Measurements from ENCODE around the gene ITGA1.

The ITGA1 gene

DNA sequence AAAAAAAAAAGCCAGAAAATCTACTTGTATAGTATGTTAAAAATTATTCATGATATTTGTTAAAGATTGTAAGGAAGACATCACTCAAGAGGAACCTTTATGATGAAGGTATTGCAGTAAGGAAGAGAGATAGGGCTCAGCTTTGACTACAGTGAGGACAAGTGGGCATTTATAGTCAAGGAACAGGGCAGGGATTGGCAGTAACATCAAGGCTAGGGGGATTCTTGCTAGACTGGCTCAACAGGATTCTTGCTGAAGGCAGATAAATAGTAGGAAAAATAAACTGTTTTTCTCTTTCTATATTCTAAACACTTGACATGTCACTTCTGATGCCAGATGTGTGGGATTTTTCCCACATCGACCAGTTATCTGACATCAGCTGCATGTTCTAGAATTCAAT is 96.7 kb downstream of the ITGA1 start:
- Histone ChIP-seq H3K27ac (ENCODE audit: low read depth, low read length) (no peak overlapping the region), H3K27me3 (ENCODE audit: control insufficient read depth, insufficient read depth, low read length) (no peaks in the 10 kb centered on the region)

DNA sequence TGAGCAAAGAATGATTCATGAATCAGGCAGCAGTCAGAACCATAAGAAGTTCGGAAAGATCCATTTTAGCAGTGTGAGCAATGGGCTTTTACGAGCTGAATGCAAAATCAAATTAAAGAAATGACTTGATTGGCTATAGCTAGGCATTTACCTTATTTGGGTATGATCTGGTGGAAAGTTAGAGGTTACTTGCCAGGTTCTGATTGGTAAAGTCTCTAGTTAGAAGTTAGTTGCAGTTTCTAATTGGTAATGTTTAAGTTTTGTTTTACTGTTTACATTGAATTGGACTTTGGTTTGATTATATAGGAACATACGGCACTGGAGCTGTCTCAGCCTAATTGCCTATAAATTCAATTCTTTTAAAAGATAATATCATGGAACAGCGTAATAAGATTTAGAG is 97.9 kb downstream of the ITGA1 start:
- Histone ChIP-seq H3K27ac (ENCODE audit: low read depth, low read length) (no peak overlapping the region), H3K9ac (ENCODE audit: low read length) (no peak overlapping the region), H3K9me3 (ENCODE audit: control insufficient read depth, insufficient read depth, low read depth, low read length) (no peaks in the 10 kb centered on the region), H3K4me1 (ENCODE audit: control insufficient read depth, insufficient read depth, low read length) (no peaks in the 10 kb centered on the region), H3K36me3 (ENCODE audit: control insufficient read depth, insufficient read depth, low read length) (no peaks in the 10 kb centered on the region), H3K27me3 (ENCODE audit: control insufficient read depth, insufficient read depth, low read length) (no peaks in the 10 kb centered on the region), H3K4me3 (ENCODE audit: low read depth, low read length) (no peak overlapping the region)

More for the DNA sequence above, 96.7 kb downstream of the ITGA1 start:
- no peaks in the 10 kb centered on the region for H3K36me3 ChIP-seq (ENCODE audit: control insufficient read depth, insufficient read depth, low read length)
- no peaks in the 10 kb centered on the region for H3K9me3 ChIP-seq (ENCODE audit: control insufficient read depth, insufficient read depth, low read depth, low read length)
- H3K4me1 ChIP-seq (ENCODE audit: control insufficient read depth, insufficient read depth, low read length), result no peaks in the 10 kb centered on the region
- no peak overlapping the region for H3K9ac ChIP-seq (ENCODE audit: low read length)
- H3K4me3 ChIP-seq (ENCODE audit: low read depth, low read length), result no peak overlapping the region

DNA sequence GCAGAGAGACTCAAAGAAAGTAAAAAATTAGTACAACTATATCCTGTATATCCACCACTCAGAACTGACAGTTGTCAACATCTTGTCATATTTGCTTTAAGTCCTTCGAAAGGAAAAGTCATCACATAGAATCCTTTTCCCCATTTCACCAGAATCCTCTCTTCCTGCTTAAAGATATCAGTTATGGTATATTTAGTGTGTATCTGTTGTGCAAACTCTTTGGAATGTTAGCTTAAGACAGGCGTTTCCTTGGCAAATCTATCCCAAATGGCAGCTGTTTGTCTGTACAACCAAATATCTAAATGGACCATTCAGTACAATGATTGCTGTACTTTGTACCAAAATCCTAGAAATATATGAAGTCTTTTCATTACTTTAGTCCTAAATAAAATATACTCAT is 98.5 kb downstream of the ITGA1 start:
- H3K9ac ChIP-seq (ENCODE audit: low read length), result no peak overlapping the region
- no peak overlapping the region for H3K27ac ChIP-seq (ENCODE audit: low read depth, low read length)
- no peaks in the 10 kb centered on the region for H3K36me3 ChIP-seq (ENCODE audit: control insufficient read depth, insufficient read depth, low read length)
- no peaks in the 10 kb centered on the region for H3K9me3 ChIP-seq (ENCODE audit: control insufficient read depth, insufficient read depth, low read depth, low read length)
- H3K4me3 ChIP-seq (ENCODE audit: low read depth, low read length), result no peak overlapping the region
- no peaks in the 10 kb centered on the region for H3K27me3 ChIP-seq (ENCODE audit: control insufficient read depth, insufficient read depth, low read length)
- no peaks in the 10 kb centered on the region for H3K4me1 ChIP-seq (ENCODE audit: control insufficient read depth, insufficient read depth, low read length)

DNA sequence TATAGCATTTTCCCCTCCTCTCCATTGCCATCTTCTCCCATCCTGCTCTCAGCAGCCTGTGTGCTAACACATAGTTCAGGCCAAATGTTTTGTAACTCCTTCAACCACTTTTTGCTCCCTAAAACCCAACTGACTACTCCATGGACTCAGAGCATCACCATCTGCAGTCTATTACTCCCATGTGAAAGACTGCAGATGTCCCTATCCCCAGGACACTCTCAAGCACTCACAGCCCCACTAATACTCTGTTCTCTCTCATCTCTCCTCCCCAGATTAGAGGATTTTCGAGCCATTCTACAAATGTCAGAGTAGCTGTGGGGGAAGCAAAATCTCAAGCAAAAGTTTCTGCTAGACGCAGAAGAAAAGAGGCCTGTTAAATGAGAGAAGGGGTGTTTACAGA is 99.3 kb downstream of the ITGA1 start:
- H3K27me3 ChIP-seq (ENCODE audit: control insufficient read depth, insufficient read depth, low read length), result no peaks in the 10 kb centered on the region
- H3K4me3 ChIP-seq (ENCODE audit: low read depth, low read length), result no peak overlapping the region
- H3K9me3 ChIP-seq (ENCODE audit: control insufficient read depth, insufficient read depth, low read depth, low read length), result no peaks in the 10 kb centered on the region
- H3K4me1 ChIP-seq (ENCODE audit: control insufficient read depth, insufficient read depth, low read length), result no peaks in the 10 kb centered on the region
- no peak overlapping the region for H3K27ac ChIP-seq (ENCODE audit: low read depth, low read length)
- H3K9ac ChIP-seq (ENCODE audit: low read length), result no peak overlapping the region
- no peaks in the 10 kb centered on the region for H3K36me3 ChIP-seq (ENCODE audit: control insufficient read depth, insufficient read depth, low read length)

DNA sequence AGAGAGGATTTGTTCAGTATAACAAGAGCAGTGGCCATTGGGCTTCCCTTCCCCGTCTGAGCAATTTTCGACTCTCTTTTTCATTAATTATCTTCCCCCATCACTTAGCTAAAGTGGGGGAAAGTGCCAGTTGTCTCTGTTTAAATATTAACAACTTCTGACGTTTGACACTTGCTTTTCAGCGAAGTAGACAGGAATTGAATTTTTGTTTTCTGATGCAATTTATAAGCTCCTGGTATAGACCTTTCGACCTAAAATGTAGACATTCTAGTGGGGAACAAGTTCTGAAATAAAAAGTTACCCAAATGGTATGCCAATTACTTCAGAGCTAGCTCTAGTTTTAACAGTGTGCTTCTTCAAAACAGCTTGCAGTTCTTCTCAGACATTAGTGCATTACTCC is 100.6 kb downstream of the ITGA1 start:
- Histone ChIP-seq H3K27ac (ENCODE audit: low read depth, low read length) (no peak overlapping the region), H3K4me3 (ENCODE audit: low read depth, low read length) (no peak overlapping the region)

DNA sequence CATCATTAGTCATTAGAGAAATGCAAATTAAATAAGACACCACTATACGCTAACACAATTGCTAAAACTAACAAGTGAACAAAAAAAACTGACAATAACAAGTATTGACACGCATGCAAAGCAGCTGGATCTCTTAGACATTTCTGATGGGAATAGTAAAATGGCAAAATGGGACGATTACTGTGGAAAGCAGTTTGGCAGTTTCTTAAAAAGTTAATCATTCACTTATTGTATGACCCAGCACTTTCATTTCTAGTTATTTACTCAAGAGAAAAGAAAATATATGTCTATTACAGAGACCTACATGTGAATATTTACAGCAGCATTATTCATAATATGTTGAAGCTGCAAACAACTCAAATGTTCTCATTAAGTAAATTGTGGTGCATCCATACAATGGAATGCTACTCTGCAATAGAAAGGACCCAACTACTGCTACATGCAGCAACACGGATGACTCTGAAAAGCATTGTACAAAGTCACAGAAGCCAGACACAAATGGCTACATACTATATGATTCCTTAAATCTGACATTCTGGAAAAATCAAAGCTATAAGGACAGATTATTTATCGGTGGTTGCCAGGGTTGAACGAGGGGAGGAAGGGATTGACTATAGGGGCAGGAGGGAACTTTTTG is 104.6 kb downstream of the ITGA1 start:
- Histone ChIP-seq H3K9me3 (ENCODE audit: control insufficient read depth, insufficient read depth, low read depth, low read length) (no peaks in the 10 kb centered on the region), H3K4me1 (ENCODE audit: control insufficient read depth, insufficient read depth, low read length) (no peaks in the 10 kb centered on the region), H3K9ac (ENCODE audit: low read length) (no peak overlapping the region), H3K36me3 (ENCODE audit: control insufficient read depth, insufficient read depth, low read length) (no peaks in the 10 kb centered on the region), H3K27ac (ENCODE audit: low read depth, low read length) (no peak overlapping the region), H3K27me3 (ENCODE audit: control insufficient read depth, insufficient read depth, low read length) (no peaks in the 10 kb centered on the region), H3K4me3 (ENCODE audit: low read depth, low read length) (no peak overlapping the region)

More for the DNA sequence above, 100.6 kb downstream of the ITGA1 start:
- Histone ChIP-seq H3K4me1 (ENCODE audit: control insufficient read depth, insufficient read depth, low read length) (no peaks in the 10 kb centered on the region), H3K36me3 (ENCODE audit: control insufficient read depth, insufficient read depth, low read length) (no peaks in the 10 kb centered on the region), H3K9ac (ENCODE audit: low read length) (no peak overlapping the region), H3K9me3 (ENCODE audit: control insufficient read depth, insufficient read depth, low read depth, low read length) (no peaks in the 10 kb centered on the region), H3K27me3 (ENCODE audit: control insufficient read depth, insufficient read depth, low read length) (no peaks in the 10 kb centered on the region)

DNA sequence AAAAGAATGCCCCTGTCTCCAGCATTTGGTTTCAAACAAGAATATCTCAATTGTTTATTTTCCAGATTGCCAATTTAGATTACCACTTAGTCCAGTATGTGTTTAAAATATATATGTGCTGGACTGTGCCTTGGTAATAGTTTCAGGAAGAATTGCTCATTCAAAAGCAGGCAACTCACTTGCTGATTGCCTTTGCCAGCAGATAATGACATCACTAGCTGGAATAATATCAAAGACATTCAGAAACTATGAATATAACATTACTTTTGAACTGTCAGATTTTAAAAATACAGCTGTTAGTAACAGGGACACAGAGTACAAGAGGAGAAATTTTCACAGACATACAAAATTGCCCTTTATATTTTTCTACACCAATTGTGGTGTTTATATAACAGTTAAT is 105.4 kb downstream of the ITGA1 start:
- Histone ChIP-seq H3K27me3 (ENCODE audit: control insufficient read depth, insufficient read depth, low read length) (no peaks in the 10 kb centered on the region), H3K27ac (ENCODE audit: low read depth, low read length) (no peak overlapping the region), H3K9ac (ENCODE audit: low read length) (no peak overlapping the region), H3K4me3 (ENCODE audit: low read depth, low read length) (no peak overlapping the region), H3K4me1 (ENCODE audit: control insufficient read depth, insufficient read depth, low read length) (no peaks in the 10 kb centered on the region), H3K9me3 (ENCODE audit: control insufficient read depth, insufficient read depth, low read depth, low read length) (no peaks in the 10 kb centered on the region), H3K36me3 (ENCODE audit: control insufficient read depth, insufficient read depth, low read length) (no peaks in the 10 kb centered on the region)

DNA sequence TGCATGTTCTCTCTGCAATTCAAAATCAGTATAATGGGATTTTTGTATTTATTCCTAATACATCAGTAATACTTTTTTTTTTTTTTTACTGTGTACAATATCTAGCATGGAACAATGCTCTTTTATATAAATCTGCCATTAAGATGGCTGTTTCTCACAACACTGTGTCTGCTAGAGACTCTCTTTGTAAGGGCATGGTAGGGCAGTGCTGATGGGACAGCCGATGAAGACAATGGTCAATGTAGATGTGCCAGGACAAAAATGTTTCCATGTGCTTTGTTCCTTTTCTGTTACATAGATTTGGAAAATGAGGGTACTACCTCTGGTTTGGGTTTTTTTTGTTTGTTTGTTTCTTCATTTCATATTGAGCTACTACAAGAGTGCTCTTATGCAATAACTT is 106.1 kb downstream of the ITGA1 start:
- Histone ChIP-seq H3K9me3 (ENCODE audit: control insufficient read depth, insufficient read depth, low read depth, low read length) (no peaks in the 10 kb centered on the region), H3K27ac (ENCODE audit: low read depth, low read length) (no peak overlapping the region), H3K9ac (ENCODE audit: low read length) (no peak overlapping the region), H3K36me3 (ENCODE audit: control insufficient read depth, insufficient read depth, low read length) (no peaks in the 10 kb centered on the region), H3K27me3 (ENCODE audit: control insufficient read depth, insufficient read depth, low read length) (no peaks in the 10 kb centered on the region), H3K4me3 (ENCODE audit: low read depth, low read length) (no peak overlapping the region), H3K4me1 (ENCODE audit: control insufficient read depth, insufficient read depth, low read length) (no peaks in the 10 kb centered on the region)

DNA sequence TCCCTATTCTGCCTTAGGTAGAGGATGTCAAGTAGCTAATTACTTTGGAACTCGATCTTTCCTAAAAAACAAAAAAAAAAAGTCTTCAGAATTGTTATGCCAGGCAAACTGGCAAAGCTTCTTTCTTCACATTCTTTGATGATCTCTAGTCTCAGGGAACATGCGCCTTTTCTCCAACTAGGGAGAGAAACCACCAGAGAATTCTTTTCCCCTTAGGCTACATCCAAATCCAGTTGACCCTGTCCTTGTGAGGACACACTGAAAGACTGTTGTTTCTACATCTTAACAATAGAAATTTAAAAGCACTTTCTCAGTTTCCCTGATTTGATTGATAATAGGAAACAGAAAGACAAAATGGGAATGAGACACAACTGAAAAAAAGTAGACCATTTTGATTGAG is 106.7 kb downstream of the ITGA1 start:
- H3K9ac ChIP-seq (ENCODE audit: low read length), result no peak overlapping the region
- no peaks in the 10 kb centered on the region for H3K4me1 ChIP-seq (ENCODE audit: control insufficient read depth, insufficient read depth, low read length)
- H3K9me3 ChIP-seq (ENCODE audit: control insufficient read depth, insufficient read depth, low read depth, low read length), result no peaks in the 10 kb centered on the region
- H3K27ac ChIP-seq (ENCODE audit: low read depth, low read length), result no peak overlapping the region
- H3K36me3 ChIP-seq (ENCODE audit: control insufficient read depth, insufficient read depth, low read length), result no peaks in the 10 kb centered on the region
- H3K27me3 ChIP-seq (ENCODE audit: control insufficient read depth, insufficient read depth, low read length), result no peaks in the 10 kb centered on the region
- no peak overlapping the region for H3K4me3 ChIP-seq (ENCODE audit: low read depth, low read length)

DNA sequence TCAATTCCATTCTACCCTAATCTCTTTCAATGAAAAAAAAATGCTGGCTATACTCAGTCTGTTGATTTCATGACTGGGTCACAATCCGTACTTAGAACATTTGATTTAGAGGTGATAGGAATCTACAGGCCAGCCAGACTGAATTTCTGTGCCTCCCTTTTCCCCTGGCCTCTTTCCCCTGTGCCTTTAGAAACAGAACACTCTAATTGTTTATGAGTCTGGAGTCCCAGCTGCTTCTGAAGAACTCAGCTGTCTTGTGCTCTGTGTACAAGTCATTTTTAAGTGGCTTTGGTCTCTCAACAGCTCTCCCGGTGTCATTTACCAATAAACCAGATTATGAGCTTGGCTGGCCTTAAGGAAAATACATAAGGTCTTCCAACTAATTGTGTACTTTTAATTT is 107.4 kb downstream of the ITGA1 start:
- H3K4me3 ChIP-seq (ENCODE audit: low read depth, low read length), result no peak overlapping the region
- H3K9ac ChIP-seq (ENCODE audit: low read length), result no peak overlapping the region
- H3K4me1 ChIP-seq (ENCODE audit: control insufficient read depth, insufficient read depth, low read length), result no peaks in the 10 kb centered on the region
- no peak overlapping the region for H3K27ac ChIP-seq (ENCODE audit: low read depth, low read length)
- H3K9me3 ChIP-seq (ENCODE audit: control insufficient read depth, insufficient read depth, low read depth, low read length), result no peaks in the 10 kb centered on the region
- no peaks in the 10 kb centered on the region for H3K27me3 ChIP-seq (ENCODE audit: control insufficient read depth, insufficient read depth, low read length)
- H3K36me3 ChIP-seq (ENCODE audit: control insufficient read depth, insufficient read depth, low read length), result no peaks in the 10 kb centered on the region

DNA sequence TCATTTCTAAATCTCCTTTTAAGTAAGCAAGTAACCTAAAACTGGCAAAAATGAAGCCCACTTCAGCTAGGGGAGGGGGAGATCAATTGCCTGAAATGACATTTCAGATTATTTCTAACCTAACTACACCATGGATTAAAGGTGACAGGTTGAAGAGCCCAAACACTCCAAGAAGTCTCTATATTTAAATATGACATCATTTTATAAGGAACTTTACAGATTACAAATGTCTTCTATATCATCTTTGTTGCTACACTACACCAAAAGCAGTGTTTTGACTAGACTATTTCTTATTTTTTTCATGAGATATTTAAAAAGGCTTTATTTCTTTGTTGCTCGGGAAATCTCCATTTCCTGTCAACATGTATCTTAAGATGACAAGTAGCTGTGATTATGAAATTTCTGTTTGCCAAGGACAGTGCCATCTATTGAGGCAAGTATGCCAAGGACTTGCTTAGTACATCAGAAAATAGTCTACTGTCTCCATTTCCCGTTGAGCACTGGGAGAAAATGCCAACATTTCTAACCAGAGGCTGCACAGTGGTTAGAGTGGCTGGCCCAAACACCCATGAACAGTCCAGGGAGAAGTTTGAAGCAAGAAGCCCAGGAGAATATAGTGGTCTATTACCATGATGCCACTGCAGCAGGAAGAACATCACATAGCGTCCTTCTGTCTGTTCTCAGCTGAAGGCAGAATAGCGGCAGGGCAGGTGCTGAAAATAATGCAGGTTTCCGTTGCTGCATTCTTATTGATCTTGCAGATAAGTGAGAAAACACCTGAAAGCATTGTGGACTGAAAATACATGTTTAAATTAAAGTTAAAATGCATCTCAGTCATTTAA is 108.1 kb downstream of the ITGA1 start:
- Histone ChIP-seq H3K4me3 (ENCODE audit: low read depth, low read length) (no peak overlapping the region), H3K9ac (ENCODE audit: low read length) (no peak overlapping the region), H3K9me3 (ENCODE audit: control insufficient read depth, insufficient read depth, low read depth, low read length) (no peaks in the 10 kb centered on the region), H3K27me3 (ENCODE audit: control insufficient read depth, insufficient read depth, low read length) (no peaks in the 10 kb centered on the region), H3K36me3 (ENCODE audit: control insufficient read depth, insufficient read depth, low read length) (no peaks in the 10 kb centered on the region), H3K27ac (ENCODE audit: low read depth, low read length) (no peak overlapping the region), H3K4me1 (ENCODE audit: control insufficient read depth, insufficient read depth, low read length) (no peaks in the 10 kb centered on the region)
